Trophoblast cell (in vitro differentiated cells and primary cell): ENCODE measurements around the gene DPP6.

Experiments
- DNase-seq, 2 donors: peaks; one replicate each; pipeline ENCODE4 v3.0.0-alpha.2; 2016
- H2AFZ ChIP-seq: 2 replicates; pipeline ENCODE4 v1.6.1; 2013; ENCODE audit warnings: low read length, moderate library complexity, mild to moderate bottlenecking; ENCODE audit not compliant: insufficient read depth, poor library complexity
- H2AK5ac ChIP-seq: 2 replicates; pipeline ENCODE4 v1.6.1; 2013; ENCODE audit warnings: mild to moderate bottlenecking, low read length
- H2BK120ac ChIP-seq: 2 replicates; pipeline ENCODE4 v1.6.1; 2013; ENCODE audit warnings: low read length, mild to moderate bottlenecking, moderate library complexity; ENCODE audit not compliant: insufficient read depth, poor library complexity
- H2BK12ac ChIP-seq: 2 replicates; pipeline ENCODE4 v1.6.1; 2013; ENCODE audit warnings: mild to moderate bottlenecking, low read length, moderate library complexity
- H2BK5ac ChIP-seq: 2 replicates; pipeline ENCODE4 v1.6.1; 2013; ENCODE audit warnings: low read length, low read depth, moderate library complexity, mild to moderate bottlenecking; ENCODE audit not compliant: poor library complexity
- H3K14ac ChIP-seq: 2 replicates; pipeline ENCODE4 v1.6.1; 2013; ENCODE audit warnings: mild to moderate bottlenecking, low read length
- H3K18ac ChIP-seq: 2 replicates; pipeline ENCODE4 v1.6.1; 2013; ENCODE audit warnings: mild to moderate bottlenecking, low read length
- H3K23ac ChIP-seq: 2 replicates; pipeline ENCODE4 v1.6.1; 2013; ENCODE audit warnings: low read length
- H3K27ac ChIP-seq: 2 replicates; pipeline ENCODE4 v1.5.1; 2013; ENCODE audit warnings: low read depth, mild to moderate bottlenecking, inconsistent platforms, low read length, moderate library complexity
- H3K27me3 ChIP-seq: 2 replicates; pipeline ENCODE4 v1.6.1; 2013; ENCODE audit warnings: inconsistent platforms, mild to moderate bottlenecking, low read length, moderate library complexity; ENCODE audit not compliant: insufficient read depth
- H3K36me3 ChIP-seq, 2 experiments: 1 replicate in 1 of 2; 2 replicates in 1 of 2; pipeline ENCODE4 v1.6.1; 2013; ENCODE audit warnings: low read length in 2 of 2, mild to moderate bottlenecking in 2 of 2, moderate library complexity in 1 of 2; ENCODE audit not compliant: insufficient read depth in 2 of 2, control insufficient read depth in 1 of 2
- H3K4ac ChIP-seq: 2 replicates; pipeline ENCODE4 v1.6.1; 2013; ENCODE audit warnings: low read depth, mild to moderate bottlenecking, low read length, moderate library complexity
- H3K4me1 ChIP-seq, 2 experiments: 1 replicate in 1 of 2; 2 replicates in 1 of 2; pipeline ENCODE4 v1.6.1; 2013; ENCODE audit warnings: low read length in 2 of 2, mild to moderate bottlenecking in 2 of 2, moderate library complexity in 1 of 2; ENCODE audit not compliant: insufficient read depth in 2 of 2, control insufficient read depth in 1 of 2
- H3K4me2 ChIP-seq: 2 replicates; pipeline ENCODE4 v1.6.1; 2013; ENCODE audit warnings: inconsistent platforms, mild to moderate bottlenecking, low read length, moderate library complexity
- H3K4me3 ChIP-seq: 2 replicates; pipeline ENCODE4 v1.5.1; 2013; ENCODE audit warnings: mild to moderate bottlenecking, low read depth, low read length, inconsistent platforms
- H3K79me1 ChIP-seq: one replicate; pipeline ENCODE4 v1.6.1; 2013; ENCODE audit warnings: low read length
- H3K79me2 ChIP-seq: 2 replicates; pipeline ENCODE4 v1.6.1; 2013; ENCODE audit warnings: low read length, mild to moderate bottlenecking; ENCODE audit not compliant: control insufficient read depth, insufficient read depth, poor library complexity
- H3K9ac ChIP-seq: 2 replicates; pipeline ENCODE4 v1.6.1; 2013; ENCODE audit warnings: mild to moderate bottlenecking, low read length
- H3K9me3 ChIP-seq: 2 replicates; pipeline ENCODE4 v1.6.1; 2013; ENCODE audit warnings: low read depth, mild to moderate bottlenecking, control low read depth, inconsistent platforms, low read length; ENCODE audit not compliant: insufficient read depth
- H4K12ac ChIP-seq: 2 replicates; pipeline ENCODE4 v1.6.1; 2013; ENCODE audit warnings: low read depth, mild to moderate bottlenecking, low read length, moderate library complexity
- H4K8ac ChIP-seq: 2 replicates; pipeline ENCODE4 v1.6.1; 2013; ENCODE audit warnings: low read depth, mild to moderate bottlenecking, low read length, moderate library complexity
- H4K91ac ChIP-seq: one replicate; pipeline ENCODE4 v1.6.1; 2013; ENCODE audit warnings: low read depth, mild to moderate bottlenecking, low read length, moderate library complexity
- WGBS: extraction: QIAGEN DNeasy Blood & Tissue Kit; methylation state at CpG from one replicate; pipeline ENCODE4 v1.1.7; 2013; ENCODE audit warnings: missing lambda C conversion rate; ENCODE audit not compliant: insufficient read length, insufficient coverage; ENCODE audit errors: extremely low coverage; 5-methylcytosine and 5-hydroxymethylcytosine counted together

The DPP6 gene

GRCh38 chr7:154770962-154771361 lies 718.8 kb downstream of the DPP6 start:
- no peak overlapping the region for H3K23ac ChIP-seq
- no peak overlapping the region for H2BK12ac ChIP-seq
- WGBS = no CpG with 5 or more reads among the region's 1 CpG
- no peak overlapping the region for H4K8ac ChIP-seq
- H2AK5ac ChIP-seq = no peak overlapping the region
- H3K79me2 ChIP-seq = no peaks in the 10 kb centered on the region
- no peak overlapping the region for H2BK5ac ChIP-seq
- H2BK120ac ChIP-seq = no peak overlapping the region
- no peak overlapping the region for H3K18ac ChIP-seq
- no peak overlapping the region for H3K4ac ChIP-seq
- no peak overlapping the region for H4K12ac ChIP-seq
- DNase-seq = no peak
- peaks cover 4% of the 10 kb centered on the region for H3K9me3 ChIP-seq
- no peaks in the 10 kb centered on the region for H3K79me1 ChIP-seq
- no peak overlapping the region for H3K27ac ChIP-seq
- H2AFZ ChIP-seq = no peak overlapping the region
- H3K27me3 ChIP-seq = no peaks in the 10 kb centered on the region
- no peak overlapping the region for H3K4me2 ChIP-seq
- no peak overlapping the region for H4K91ac ChIP-seq
- H3K4me3 ChIP-seq = no peak overlapping the region
- H3K36me3 ChIP-seq = no peaks in the 10 kb centered on the region
- H3K9ac ChIP-seq = no peak overlapping the region
- no peak overlapping the region for H3K14ac ChIP-seq
- peaks cover 0 to 2% of the 10 kb centered on the region in 2 experiments for H3K4me1 ChIP-seq

- Histone ChIP-seq H4K8ac (no peak overlapping the region), H3K27ac (no peak overlapping the region), H3K36me3 (no peaks in the 10 kb centered on the region), H2BK120ac (no peak overlapping the region), H2BK12ac (no peak overlapping the region), H3K79me1 (no peaks in the 10 kb centered on the region), H3K9ac (no peak overlapping the region), H3K4me1 (no peaks in the 10 kb centered on the region), H3K9me3 (peaks cover 8% of the 10 kb centered on the region), H3K18ac (no peak overlapping the region), H3K27me3 (no peaks in the 10 kb centered on the region), H3K79me2 (no peaks in the 10 kb centered on the region), H3K23ac (no peak overlapping the region), H2AFZ (no peak overlapping the region), H3K4me2 (no peak overlapping the region), H4K91ac (no peak overlapping the region), H2AK5ac (no peak overlapping the region), H3K4me3 (no peak overlapping the region), H4K12ac (no peak overlapping the region), H3K14ac (no peak overlapping the region), H2BK5ac (no peak overlapping the region), H3K4ac (no peak overlapping the region)
- WGBS = no CpG with 5 or more reads among the region's 4 CpGs
- no peak for DNase-seq
These were observed 722.2 kb downstream of the DPP6 start for GRCh38 chr7:154774303-154774969.

- H2BK12ac ChIP-seq = no peak overlapping the region
- no peak overlapping the region for H3K4me3 ChIP-seq
- DNase-seq = no peak
- H3K79me2 ChIP-seq = no peaks in the 10 kb centered on the region
- H3K23ac ChIP-seq = peak overlapping the region; percentile 71
- H3K14ac ChIP-seq = no peak overlapping the region
- H3K27ac ChIP-seq = no peak overlapping the region
- H4K12ac ChIP-seq = no peak overlapping the region
- no peak overlapping the region for H4K91ac ChIP-seq
- no peaks in the 10 kb centered on the region for H3K79me1 ChIP-seq
- H3K9ac ChIP-seq = no peak overlapping the region
- no peak overlapping the region for H4K8ac ChIP-seq
- no peaks in the 10 kb centered on the region for H3K4me1 ChIP-seq
- H3K4ac ChIP-seq = no peak overlapping the region
- no peak overlapping the region for H2AFZ ChIP-seq
- no peaks in the 10 kb centered on the region for H3K27me3 ChIP-seq
- WGBS = no CpG with 5 or more reads among the region's 8 CpGs
- peaks cover 6% of the 10 kb centered on the region for H3K9me3 ChIP-seq
- no peak overlapping the region for H3K4me2 ChIP-seq
- no peak overlapping the region for H2BK5ac ChIP-seq
- no peak overlapping the region for H3K18ac ChIP-seq
- no peak overlapping the region for H2AK5ac ChIP-seq
- H2BK120ac ChIP-seq = no peak overlapping the region
- H3K36me3 ChIP-seq = no peaks in the 10 kb centered on the region
These were observed 723.5 kb downstream of the DPP6 start for GRCh38 chr7:154775681-154776080.

GRCh38 chr7:154776350-154776749 lies 724.2 kb downstream of the DPP6 start:
- no peaks in the 10 kb centered on the region for H3K27me3 ChIP-seq
- no peak overlapping the region for H2BK12ac ChIP-seq
- peak in 1 of 2 donors; percentile 20 for DNase-seq
- no peak overlapping the region for H2BK120ac ChIP-seq
- no peaks in the 10 kb centered on the region for H3K79me2 ChIP-seq
- H3K23ac ChIP-seq = no peak overlapping the region
- no peak overlapping the region for H2BK5ac ChIP-seq
- H4K12ac ChIP-seq = no peak overlapping the region
- no peak overlapping the region for H4K91ac ChIP-seq
- no peaks in the 10 kb centered on the region for H3K4me1 ChIP-seq
- H3K9ac ChIP-seq = no peak overlapping the region
- no peak overlapping the region for H3K18ac ChIP-seq
- no peak overlapping the region for H4K8ac ChIP-seq
- peaks cover 6% of the 10 kb centered on the region for H3K9me3 ChIP-seq
- H3K4me2 ChIP-seq = no peak overlapping the region
- no peak overlapping the region for H2AFZ ChIP-seq
- WGBS = no CpG with 5 or more reads among the region's 5 CpGs
- H3K14ac ChIP-seq = no peak overlapping the region
- H3K4me3 ChIP-seq = no peak overlapping the region
- no peak overlapping the region for H3K4ac ChIP-seq
- H3K79me1 ChIP-seq = no peaks in the 10 kb centered on the region
- no peaks in the 10 kb centered on the region for H3K36me3 ChIP-seq
- no peak overlapping the region for H3K27ac ChIP-seq
- no peak overlapping the region for H2AK5ac ChIP-seq
